Measurements from ENCODE around the gene SQSTM1.

SQSTM1 gene

GRCh38 chr5:179873588-179874110, 52.9 kb downstream of the SQSTM1 start:
- no peak for TF ChIP-seq CTCF (IDR thresholded peaks at IDR 0.05; ENCODE audit: control insufficient read depth, extremely low read depth, insufficient read depth)
- DNase-seq (ENCODE audit: low read depth): no peak
- no peak overlapping the region for H3K4me3 ChIP-seq (ENCODE audit: low read depth, low read length)

DNA sequence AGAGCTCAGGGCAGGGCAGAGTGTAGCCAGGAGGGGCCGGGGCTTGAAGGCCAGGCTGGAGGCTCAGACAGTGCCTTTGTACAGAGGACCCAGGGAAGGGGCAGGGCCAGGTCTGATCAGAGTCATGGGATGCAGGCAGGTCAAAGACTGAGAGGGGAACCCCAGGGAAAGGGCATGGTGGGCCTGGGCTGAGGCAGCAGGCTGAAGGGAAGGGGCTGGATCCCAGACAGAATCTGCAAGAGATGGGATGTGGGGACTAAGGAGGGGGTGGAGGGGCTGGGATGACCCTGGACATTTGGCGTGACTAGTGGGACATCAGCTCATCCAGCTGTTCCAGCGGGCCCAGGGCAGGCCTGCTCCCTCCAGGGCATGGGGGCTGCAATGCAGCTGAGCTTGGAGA, 53.4 kb downstream of the SQSTM1 start:
- TF ChIP-seq CTCF (IDR thresholded peaks at IDR 0.05; ENCODE audit: control insufficient read depth, extremely low read depth, insufficient read depth): no peak
- no peak for DNase-seq (ENCODE audit: low read depth)
- no peak overlapping the region for H3K4me3 ChIP-seq (ENCODE audit: low read depth, low read length)

- TF ChIP-seq CTCF (IDR thresholded peaks at IDR 0.05; ENCODE audit: control insufficient read depth, extremely low read depth, insufficient read depth): no peak
- DNase-seq (ENCODE audit: low read depth): no peak
- H3K4me3 ChIP-seq (ENCODE audit: low read depth, low read length): no peak overlapping the region
Measured at GRCh38 chr5:179874536-179875292, 54.0 kb downstream of the SQSTM1 start.

DNA sequence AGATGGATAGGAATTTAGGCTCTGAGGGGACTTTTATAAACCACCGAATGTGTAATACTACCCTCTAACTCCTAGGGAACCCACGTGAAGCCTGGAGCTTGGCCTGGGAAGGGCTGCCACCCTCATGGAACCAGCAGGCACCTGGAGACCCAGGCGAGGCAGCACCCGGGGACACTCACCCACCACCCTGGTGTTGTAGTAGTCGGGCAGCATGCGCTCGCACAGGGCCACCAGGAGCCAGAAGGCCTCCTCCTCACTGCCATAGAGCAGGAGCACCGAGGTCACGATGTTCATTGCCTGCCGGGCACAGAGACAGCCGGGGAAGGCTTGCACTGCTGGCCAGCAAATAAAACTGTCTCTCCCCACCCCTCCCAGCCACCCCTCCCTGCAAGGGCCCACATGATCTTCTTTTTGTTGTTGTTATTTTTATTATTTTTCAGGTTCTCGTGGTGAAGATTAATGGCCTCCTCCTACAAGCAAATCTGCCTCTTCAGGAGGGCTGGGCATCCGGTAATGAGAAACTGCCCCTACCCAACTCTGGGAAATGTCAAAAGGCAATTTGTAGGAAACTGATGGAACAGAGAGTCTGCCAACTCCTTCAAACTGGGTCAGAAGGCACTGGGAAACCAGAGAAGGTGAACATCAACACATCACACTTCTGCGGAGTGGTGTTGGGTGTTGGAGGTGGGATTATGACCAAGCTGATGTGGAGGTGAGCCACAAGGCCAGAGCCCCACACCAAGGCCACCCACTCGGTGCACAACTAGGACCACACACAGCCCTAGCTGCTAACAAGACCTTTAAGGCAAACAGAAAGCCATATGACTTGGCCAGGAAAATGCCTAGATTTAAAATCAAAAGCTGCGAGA, 55.3 kb downstream of the SQSTM1 start:
- DNase-seq (ENCODE audit: low read depth): no peak
- no peak for TF ChIP-seq CTCF (IDR thresholded peaks at IDR 0.05; ENCODE audit: control insufficient read depth, extremely low read depth, insufficient read depth)
- no peak overlapping the region for H3K4me3 ChIP-seq (ENCODE audit: low read depth, low read length)

DNA sequence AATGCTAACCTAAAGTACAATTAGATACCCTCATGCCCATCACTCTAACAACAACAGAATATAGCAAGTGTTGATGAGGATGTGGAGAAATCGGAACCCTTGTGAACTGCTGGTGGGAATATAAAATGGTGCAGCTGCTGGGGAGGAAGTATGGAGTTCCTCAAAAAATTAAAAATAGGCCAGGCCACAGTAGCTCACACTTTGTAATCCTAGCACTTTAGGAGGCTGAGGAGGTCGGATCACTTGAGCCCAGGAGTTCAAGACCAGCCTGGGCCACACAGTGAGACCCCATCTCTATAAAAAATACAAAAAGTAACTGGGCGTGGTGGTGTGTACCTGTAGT, 55.9 kb downstream of the SQSTM1 start:
- no peak for DNase-seq (ENCODE audit: low read depth)
- no peak overlapping the region for H3K4me3 ChIP-seq (ENCODE audit: low read depth, low read length)
- TF ChIP-seq CTCF (IDR thresholded peaks at IDR 0.05; ENCODE audit: control insufficient read depth, extremely low read depth, insufficient read depth): no peak

- no peak for DNase-seq (ENCODE audit: low read depth)
- no peak overlapping the region for H3K4me3 ChIP-seq (ENCODE audit: low read depth, low read length)
- TF ChIP-seq CTCF (IDR thresholded peaks at IDR 0.05; ENCODE audit: control insufficient read depth, extremely low read depth, insufficient read depth): no peak
Measured at GRCh38 chr5:179878222-179879002, 57.7 kb downstream of the SQSTM1 start.
